ENCODE measurements around the gene AMHR2.
"Not testable (repeated sequence)": the region's sequence is repeated elsewhere in the genome, so short reads cannot be mapped to it uniquely, and the experiment has no call there.

- not testable (repeated sequence) for TF ChIP-seq ZNF274 (IDR thresholded peaks at IDR 0.05; ENCODE audit: low read depth, low read length); YY1 (IDR thresholded peaks at IDR 0.05; ENCODE audit: insufficient read depth, insufficient read length)
Observed at GRCh38 chr12:53417291-53417816, 6.3 kb upstream of the AMHR2 start.
